Measurements from ENCODE around the gene HOGA1. TPM values are rescaled to one million over a fixed set of nuclear protein-coding genes. Genes with fewer than 3 reads are reported as not detected.
A peak's percentile ranks its signal among the peaks of the same experiment; 100 is the strongest.

HOGA1 gene
- total and polyA plus RNA-seq, 2 of the 13 experiments (the other 11 are each of a cell fraction or from before 2014, with no cell fraction given) = 7.6 to 19.5 TPM

DNA sequence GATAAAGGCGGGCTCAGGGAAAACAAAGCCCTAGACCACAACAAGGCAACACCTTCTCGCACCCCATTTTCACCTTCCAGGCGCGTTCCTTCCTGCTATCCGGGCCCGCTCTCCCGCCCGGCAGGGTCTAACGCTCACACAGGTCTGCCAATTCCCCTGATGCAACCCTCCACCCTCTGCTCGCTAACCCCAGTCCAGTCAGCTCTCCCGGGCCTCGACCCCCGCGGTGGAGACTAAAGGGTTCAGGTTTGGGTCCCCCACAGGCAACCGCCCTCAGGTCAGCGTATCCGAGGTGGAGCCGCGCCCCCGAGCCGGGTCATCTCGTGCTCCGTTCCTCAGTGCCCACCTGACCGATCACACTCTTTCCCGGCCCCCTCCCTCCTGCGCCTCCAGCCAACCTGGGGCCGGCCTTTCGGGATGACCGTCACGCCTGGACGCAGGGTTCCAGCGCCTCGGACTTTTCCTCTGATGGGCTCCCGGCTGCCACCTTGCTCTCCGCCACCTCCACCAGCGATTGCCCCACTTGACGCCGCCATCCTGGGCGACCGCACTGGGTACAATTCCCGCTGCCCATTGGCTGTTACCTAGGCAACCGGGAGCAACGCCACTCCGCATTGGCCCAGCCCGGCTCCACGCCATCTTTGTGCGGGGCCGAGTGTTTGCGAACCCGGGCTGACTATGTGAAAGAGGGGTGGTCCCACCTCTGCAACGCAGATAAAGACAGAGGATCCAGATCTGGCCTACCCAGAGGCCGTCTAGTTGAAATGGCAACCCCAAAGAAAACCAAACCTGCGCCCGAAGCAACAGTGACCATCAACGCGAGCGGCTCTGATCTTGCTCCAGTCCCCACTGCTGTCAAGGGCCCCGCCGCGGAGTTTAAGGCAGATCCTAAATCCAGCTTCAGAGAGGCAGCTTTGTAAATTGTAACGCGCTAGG, 49.0 kb downstream of the HOGA1 start, which contains the start of gene MORN4 (continued):
- TF ChIP-seq, protein P1, sequence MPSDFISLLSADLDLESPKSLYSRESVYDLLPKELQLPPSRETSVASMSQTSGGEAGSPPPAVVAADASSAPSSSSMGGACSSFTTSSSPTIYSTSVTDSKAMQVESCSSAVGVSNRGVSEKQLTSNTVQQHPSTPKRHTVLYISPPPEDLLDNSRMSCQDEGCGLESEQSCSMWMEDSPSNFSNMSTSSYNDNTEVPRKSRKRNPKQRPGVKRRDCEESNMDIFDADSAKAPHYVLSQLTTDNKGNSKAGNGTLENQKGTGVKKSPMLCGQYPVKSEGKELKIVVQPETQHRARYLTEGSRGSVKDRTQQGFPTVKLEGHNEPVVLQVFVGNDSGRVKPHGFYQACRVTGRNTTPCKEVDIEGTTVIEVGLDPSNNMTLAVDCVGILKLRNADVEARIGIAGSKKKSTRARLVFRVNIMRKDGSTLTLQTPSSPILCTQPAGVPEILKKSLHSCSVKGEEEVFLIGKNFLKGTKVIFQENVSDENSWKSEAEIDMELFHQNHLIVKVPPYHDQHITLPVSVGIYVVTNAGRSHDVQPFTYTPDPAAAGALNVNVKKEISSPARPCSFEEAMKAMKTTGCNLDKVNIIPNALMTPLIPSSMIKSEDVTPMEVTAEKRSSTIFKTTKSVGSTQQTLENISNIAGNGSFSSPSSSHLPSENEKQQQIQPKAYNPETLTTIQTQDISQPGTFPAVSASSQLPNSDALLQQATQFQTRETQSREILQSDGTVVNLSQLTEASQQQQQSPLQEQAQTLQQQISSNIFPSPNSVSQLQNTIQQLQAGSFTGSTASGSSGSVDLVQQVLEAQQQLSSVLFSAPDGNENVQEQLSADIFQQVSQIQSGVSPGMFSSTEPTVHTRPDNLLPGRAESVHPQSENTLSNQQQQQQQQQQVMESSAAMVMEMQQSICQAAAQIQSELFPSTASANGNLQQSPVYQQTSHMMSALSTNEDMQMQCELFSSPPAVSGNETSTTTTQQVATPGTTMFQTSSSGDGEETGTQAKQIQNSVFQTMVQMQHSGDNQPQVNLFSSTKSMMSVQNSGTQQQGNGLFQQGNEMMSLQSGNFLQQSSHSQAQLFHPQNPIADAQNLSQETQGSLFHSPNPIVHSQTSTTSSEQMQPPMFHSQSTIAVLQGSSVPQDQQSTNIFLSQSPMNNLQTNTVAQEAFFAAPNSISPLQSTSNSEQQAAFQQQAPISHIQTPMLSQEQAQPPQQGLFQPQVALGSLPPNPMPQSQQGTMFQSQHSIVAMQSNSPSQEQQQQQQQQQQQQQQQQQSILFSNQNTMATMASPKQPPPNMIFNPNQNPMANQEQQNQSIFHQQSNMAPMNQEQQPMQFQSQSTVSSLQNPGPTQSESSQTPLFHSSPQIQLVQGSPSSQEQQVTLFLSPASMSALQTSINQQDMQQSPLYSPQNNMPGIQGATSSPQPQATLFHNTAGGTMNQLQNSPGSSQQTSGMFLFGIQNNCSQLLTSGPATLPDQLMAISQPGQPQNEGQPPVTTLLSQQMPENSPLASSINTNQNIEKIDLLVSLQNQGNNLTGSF (CRISPR knock-in tag; IDR thresholded peaks at IDR 0.05) = no peak
- TF ChIP-seq CHD4 (IDR thresholded peaks at IDR 0.05; ENCODE audit: borderline replicate concordance, low read length) (no peak), ZMYM4 (CRISPR knock-in tag; IDR thresholded peaks at IDR 0.05) (peak; percentile 70), SCMH1 (CRISPR knock-in tag; IDR thresholded peaks at IDR 0.05; ENCODE audit: borderline replicate concordance) (no peak), HDAC1 (CRISPR knock-in tag; IDR thresholded peaks at IDR 0.05) (peak; percentile 73), ZC3H4 (CRISPR knock-in tag; IDR thresholded peaks at IDR 0.05; ENCODE audit: borderline replicate concordance) (no peak), RFX5 (IDR thresholded peaks at IDR 0.05; ENCODE audit: low read depth, low read length) (peak; percentile 76; the same call in 1 of the 2 replicates), IKZF4 (CRISPR knock-in tag; IDR thresholded peaks at IDR 0.05; ENCODE audit: borderline replicate concordance, low read depth, not compliant biosample characterization) (no peak), MAFF (IDR thresholded peaks at IDR 0.05; ENCODE audit: low read depth, low read length) (no peak), ZNF572 (CRISPR knock-in tag; IDR thresholded peaks at IDR 0.05) (peak; percentile 85; the same call in 1 of the 2 replicates), MTF2 (CRISPR knock-in tag; IDR thresholded peaks at IDR 0.05; ENCODE audit: borderline replicate concordance) (0 out of 2 replicates have a peak, but pooled peaks have one; percentile 62), ZNF33A (CRISPR knock-in tag; IDR thresholded peaks at IDR 0.05; ENCODE audit: borderline replicate concordance) (no peak), FOSL2 (CRISPR knock-in tag; IDR thresholded peaks at IDR 0.05) (peak; percentile 41; the same call in 1 of the 2 replicates), BCL6 (CRISPR knock-in tag; IDR thresholded peaks at IDR 0.05) (no peak), RFXANK (CRISPR knock-in tag; IDR thresholded peaks at IDR 0.05) (no peak), SOX6 (IDR thresholded peaks at IDR 0.05) (no peak), SOX6 (CRISPR knock-in tag; IDR thresholded peaks at IDR 0.05) (no peak; the same call in 1 of the 2 replicates), ZNF790 (CRISPR knock-in tag; IDR thresholded peaks at IDR 0.05; ENCODE audit: borderline replicate concordance) (no peak), ESRRA (CRISPR knock-in tag; IDR thresholded peaks at IDR 0.05; ENCODE audit: low read depth) (no peak; the same call in 1 of the 2 replicates), DNMT1 (CRISPR knock-in tag; IDR thresholded peaks at IDR 0.05) (no peak)
- TF ChIP-seq, protein P2, sequence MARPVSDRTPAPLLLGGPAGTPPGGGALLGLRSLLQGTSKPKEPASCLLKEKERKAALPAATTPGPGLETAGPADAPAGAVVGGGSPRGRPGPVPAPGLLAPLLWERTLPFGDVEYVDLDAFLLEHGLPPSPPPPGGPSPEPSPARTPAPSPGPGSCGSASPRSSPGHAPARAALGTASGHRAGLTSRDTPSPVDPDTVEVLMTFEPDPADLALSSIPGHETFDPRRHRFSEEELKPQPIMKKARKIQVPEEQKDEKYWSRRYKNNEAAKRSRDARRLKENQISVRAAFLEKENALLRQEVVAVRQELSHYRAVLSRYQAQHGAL (CRISPR knock-in tag; IDR thresholded peaks at IDR 0.05; ENCODE audit: not compliant biosample characterization) = no peak
- TF ChIP-seq, protein P3, sequence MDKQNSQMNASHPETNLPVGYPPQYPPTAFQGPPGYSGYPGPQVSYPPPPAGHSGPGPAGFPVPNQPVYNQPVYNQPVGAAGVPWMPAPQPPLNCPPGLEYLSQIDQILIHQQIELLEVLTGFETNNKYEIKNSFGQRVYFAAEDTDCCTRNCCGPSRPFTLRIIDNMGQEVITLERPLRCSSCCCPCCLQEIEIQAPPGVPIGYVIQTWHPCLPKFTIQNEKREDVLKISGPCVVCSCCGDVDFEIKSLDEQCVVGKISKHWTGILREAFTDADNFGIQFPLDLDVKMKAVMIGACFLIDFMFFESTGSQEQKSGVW (CRISPR knock-in tag; IDR thresholded peaks at IDR 0.05; ENCODE audit: borderline replicate concordance) = no peak

Measured in HepG2 (cell line).